NT2/D1 (cell line): Measurements from ENCODE around the gene GPM6B.

Experiments used
- SUZ12 ChIP-seq: IDR thresholded peaks from 2 replicates; pipeline ENCODE4 v1.6.1; 2011; ENCODE audit not compliant: insufficient read length, insufficient read depth; ENCODE audit errors: extremely low read depth
- YY1 ChIP-seq: IDR thresholded peaks from 2 replicates; pipeline ENCODE4 v1.6.1; 2011; ENCODE audit not compliant: insufficient read length, insufficient read depth

GRCh38 chrX:13790206-13791131 is 26.4 kb downstream of the GPM6B start:
- TF ChIP-seq YY1 (no peak), SUZ12 (no peak)
